ENCODE results near the gene NEFH. TPM values are rescaled to one million over a fixed set of nuclear protein-coding genes. Genes with fewer than 3 reads are reported as not detected.

Gene NEFH
- total and polyA plus RNA-seq, 7 donors, result 0.23 to 3.0 (median 1.5) TPM; not detected in 1

DNA sequence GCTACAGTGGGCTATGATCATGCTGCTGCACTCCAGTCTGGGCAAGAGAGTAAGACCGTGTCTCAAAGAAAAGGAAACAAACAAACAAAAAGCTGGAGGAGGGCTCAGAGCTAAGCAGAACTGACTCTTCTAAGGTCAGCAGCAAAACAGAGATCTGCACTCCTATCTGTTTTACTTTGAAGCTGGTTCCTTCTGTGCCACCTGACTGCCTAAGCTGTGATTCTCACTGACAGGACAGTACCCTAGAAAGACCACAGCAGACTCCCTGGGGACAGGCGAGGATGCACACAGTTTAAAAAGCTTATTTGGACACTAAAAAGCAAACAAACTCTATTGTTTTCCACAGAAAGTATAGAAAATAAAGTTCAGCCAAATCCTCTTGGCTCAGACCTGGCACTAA lies 30.5 kb downstream of the NEFH start:
- intact Hi-C loops (cut with DNase I), result no loop called here
- Histone ChIP-seq H3K36me3 (peaks cover 14 to 87% (median 41%) of the 10 kb centered on the region in 4 donors), H3K27me3 (no peaks in the 10 kb centered on the region), H3K27ac (no peak overlapping the region), H3K4me1 (no peaks in the 10 kb centered on the region), H3K4me3 (no peak overlapping the region), H3K9me3 (no peaks in the 10 kb centered on the region)
- DNase-seq, result no peak
- WGBS, 2 donors, result 85 to 86% methylated on average over 2 of the region's 2 CpGs
- TF ChIP-seq POLR2A (IDR thresholded peaks at IDR 0.05), result no peak

DNA sequence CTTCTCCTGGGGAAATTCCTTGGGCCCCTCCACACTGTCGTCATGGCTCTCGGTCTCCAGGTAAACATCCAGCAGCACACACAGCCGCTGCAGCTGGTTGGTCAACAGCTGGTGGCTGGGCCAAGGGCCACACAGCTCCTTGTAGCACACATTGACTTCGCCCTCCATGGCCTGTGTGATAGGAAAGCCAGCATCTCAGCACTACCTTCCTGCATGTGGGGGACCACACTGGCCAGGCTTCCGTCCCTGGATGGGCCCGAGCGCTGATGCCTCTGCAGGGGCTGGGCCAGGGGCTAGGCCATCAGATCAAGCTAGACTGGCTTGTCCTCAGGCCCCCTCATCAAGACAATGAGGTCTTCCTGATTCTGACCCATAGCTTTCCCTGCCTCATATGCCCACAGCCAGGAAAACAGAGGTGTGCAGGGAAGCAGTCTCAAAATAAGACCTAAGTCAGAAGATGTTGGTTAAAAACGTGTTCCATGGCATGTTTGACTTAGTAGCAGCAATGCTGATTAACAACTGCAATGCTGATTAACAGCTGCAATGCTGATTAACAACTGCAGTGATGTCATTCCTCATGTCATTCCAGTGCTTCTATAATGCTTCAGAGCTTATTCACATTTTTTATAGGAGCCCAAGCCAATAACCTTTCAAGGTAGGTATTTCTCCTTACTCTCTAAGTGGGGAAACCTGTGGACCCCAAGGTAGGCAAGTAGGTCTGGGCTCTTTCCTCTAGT lies 31.3 kb downstream of the NEFH start:
- TF ChIP-seq EP300 (IDR thresholded peaks at IDR 0.05) (no peak), POLR2AphosphoS5 (IDR thresholded peaks at IDR 0.05) (no peak), POLR2A (IDR thresholded peaks at IDR 0.05) (no peak)
- TF ChIP-seq, protein P1, sequence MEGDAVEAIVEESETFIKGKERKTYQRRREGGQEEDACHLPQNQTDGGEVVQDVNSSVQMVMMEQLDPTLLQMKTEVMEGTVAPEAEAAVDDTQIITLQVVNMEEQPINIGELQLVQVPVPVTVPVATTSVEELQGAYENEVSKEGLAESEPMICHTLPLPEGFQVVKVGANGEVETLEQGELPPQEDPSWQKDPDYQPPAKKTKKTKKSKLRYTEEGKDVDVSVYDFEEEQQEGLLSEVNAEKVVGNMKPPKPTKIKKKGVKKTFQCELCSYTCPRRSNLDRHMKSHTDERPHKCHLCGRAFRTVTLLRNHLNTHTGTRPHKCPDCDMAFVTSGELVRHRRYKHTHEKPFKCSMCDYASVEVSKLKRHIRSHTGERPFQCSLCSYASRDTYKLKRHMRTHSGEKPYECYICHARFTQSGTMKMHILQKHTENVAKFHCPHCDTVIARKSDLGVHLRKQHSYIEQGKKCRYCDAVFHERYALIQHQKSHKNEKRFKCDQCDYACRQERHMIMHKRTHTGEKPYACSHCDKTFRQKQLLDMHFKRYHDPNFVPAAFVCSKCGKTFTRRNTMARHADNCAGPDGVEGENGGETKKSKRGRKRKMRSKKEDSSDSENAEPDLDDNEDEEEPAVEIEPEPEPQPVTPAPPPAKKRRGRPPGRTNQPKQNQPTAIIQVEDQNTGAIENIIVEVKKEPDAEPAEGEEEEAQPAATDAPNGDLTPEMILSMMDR (IDR thresholded peaks at IDR 0.05), result no peak
- Histone ChIP-seq H3K4me3 (no peak overlapping the region), H3K27ac (no peak overlapping the region), H3K9me3 (no peaks in the 10 kb centered on the region), H3K27me3 (no peaks in the 10 kb centered on the region), H3K4me1 (no peaks in the 10 kb centered on the region), H3K36me3 (peaks cover 20 to 89% (median 47%) of the 10 kb centered on the region in 4 donors)
- 91 to 93% methylated on average over 8 of the region's 8 CpGs for WGBS, 2 donors
- no peak for DNase-seq
- intact Hi-C loops (cut with DNase I), result no loop called here

DNA sequence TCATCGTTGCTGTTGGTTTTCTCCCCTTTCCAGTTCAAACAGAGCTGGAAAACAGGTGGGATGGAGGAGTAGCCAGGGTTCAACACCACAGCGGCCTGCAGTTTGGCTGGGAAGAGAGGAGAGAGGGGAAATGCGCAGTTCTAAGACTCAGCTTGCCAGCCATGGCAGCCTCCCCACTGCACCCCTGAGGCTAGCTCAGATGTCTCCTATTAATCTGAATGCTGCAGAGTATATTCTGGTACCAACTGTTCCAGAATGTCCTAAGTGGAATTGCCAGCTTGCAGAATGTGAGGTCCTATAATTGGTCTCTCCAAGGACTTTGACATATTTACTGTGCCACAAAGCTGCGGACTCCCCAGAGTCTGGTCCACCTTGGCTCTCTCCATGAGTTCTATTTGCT lies 32.0 kb downstream of the NEFH start:
- no peak for DNase-seq
- peaks cover 27 to 89% (median 53%) of the 10 kb centered on the region in 4 donors for H3K36me3 ChIP-seq
- WGBS, 2 donors, result 69 to 88% methylated on average over 4 of the region's 4 CpGs
- no peaks in the 10 kb centered on the region for H3K9me3 ChIP-seq
- intact Hi-C loops (cut with DNase I), result no loop called here
- H3K4me3 ChIP-seq, result no peak overlapping the region
- H3K4me1 ChIP-seq, result no peaks in the 10 kb centered on the region
- no peak for TF ChIP-seq POLR2AphosphoS5 (IDR thresholded peaks at IDR 0.05)
- TF ChIP-seq EP300 (IDR thresholded peaks at IDR 0.05), result no peak
- TF ChIP-seq, protein P1 (IDR thresholded peaks at IDR 0.05), result no peak
- no peak for TF ChIP-seq POLR2A (IDR thresholded peaks at IDR 0.05)
- H3K27ac ChIP-seq, result no peak overlapping the region
- H3K27me3 ChIP-seq, result no peaks in the 10 kb centered on the region

DNA sequence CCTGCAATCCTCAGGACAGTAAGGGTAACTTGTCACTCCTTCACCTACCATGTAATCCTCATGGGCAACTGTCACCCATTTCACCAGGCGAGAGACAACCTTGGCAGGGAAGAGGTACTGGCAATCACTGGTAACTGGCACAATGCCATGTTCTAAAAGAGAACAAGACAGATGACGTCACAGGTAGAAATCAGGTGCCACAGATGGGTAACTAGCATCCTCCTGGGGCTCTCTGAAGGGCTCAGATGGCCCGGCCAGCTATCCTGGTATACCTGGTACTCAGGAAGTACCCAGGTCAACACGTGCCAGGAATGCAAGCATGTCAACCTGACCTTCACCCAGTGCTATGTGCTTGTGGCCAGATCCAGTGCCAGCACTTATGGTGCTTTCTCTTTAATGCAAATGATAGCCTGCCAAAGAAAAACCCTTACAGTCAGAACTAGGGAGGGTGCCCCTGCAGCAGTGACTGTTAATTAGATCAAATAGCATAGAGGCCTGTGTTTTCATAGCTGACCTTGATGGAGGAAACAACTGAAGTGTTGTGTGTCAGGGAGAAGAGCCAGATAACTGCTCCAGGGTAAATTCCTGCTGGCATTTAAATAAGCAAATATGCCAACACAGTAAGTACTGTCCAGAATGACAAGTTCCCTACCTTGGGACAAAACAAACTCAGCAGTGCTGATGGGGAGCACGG lies 37.3 kb downstream of the NEFH start:
- H3K36me3 ChIP-seq, result peaks cover 47 to 84% (median 62%) of the 10 kb centered on the region in 4 donors
- intact Hi-C loops (cut with DNase I), result no loop called here
- TF ChIP-seq, protein P1 (IDR thresholded peaks at IDR 0.05), result no peak
- TF ChIP-seq EP300 (IDR thresholded peaks at IDR 0.05) (no peak), POLR2AphosphoS5 (IDR thresholded peaks at IDR 0.05) (no peak), POLR2A (IDR thresholded peaks at IDR 0.05) (no peak)
- 69 to 84% methylated on average over 5 of the region's 5 CpGs for WGBS, 2 donors
- H3K4me3 ChIP-seq, result no peak overlapping the region
- no peaks in the 10 kb centered on the region for H3K27me3 ChIP-seq
- H3K9me3 ChIP-seq, result no peaks in the 10 kb centered on the region
- DNase-seq, result no peak
- H3K27ac ChIP-seq, result no peak overlapping the region
- H3K4me1 ChIP-seq, result no peaks in the 10 kb centered on the region

DNA sequence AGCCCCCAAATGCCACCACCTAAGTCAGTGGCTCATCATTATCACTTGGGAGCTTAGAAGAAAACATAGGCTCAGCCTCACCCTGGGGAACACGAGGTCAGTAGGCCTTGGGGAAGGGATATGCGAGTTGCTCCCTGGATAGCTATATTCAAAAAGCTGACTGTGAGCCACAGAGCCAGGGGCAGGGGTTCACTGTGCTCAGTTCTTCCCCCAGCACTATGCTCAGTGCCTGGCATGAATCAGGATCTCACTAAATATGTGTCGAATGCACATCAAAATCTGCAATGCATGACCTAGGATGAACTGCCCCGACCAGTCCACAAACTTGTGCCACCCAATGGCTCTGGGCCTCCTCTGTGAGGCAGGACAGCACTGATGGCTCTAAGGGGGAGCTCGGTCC lies 38.4 kb downstream of the NEFH start:
- H3K36me3 ChIP-seq, result peaks cover 47 to 85% (median 61%) of the 10 kb centered on the region in 4 donors
- no peak for DNase-seq
- no peaks in the 10 kb centered on the region for H3K4me1 ChIP-seq
- intact Hi-C loops (cut with DNase I), result no loop called here
- no peaks in the 10 kb centered on the region for H3K9me3 ChIP-seq
- H3K27me3 ChIP-seq, result no peaks in the 10 kb centered on the region
- H3K27ac ChIP-seq, result no peak overlapping the region
- WGBS, 2 donors, result 95 to 97% methylated on average over 5 of the region's 5 CpGs
- no peak overlapping the region for H3K4me3 ChIP-seq
- no peak for TF ChIP-seq POLR2AphosphoS5 (IDR thresholded peaks at IDR 0.05)
- TF ChIP-seq, protein P1 (IDR thresholded peaks at IDR 0.05), result no peak
- TF ChIP-seq POLR2A (IDR thresholded peaks at IDR 0.05), result no peak
- TF ChIP-seq EP300 (IDR thresholded peaks at IDR 0.05), result no peak

Data from sigmoid colon (tissue), 7 donors.